Tibial artery (tissue), 4 donors: ENCODE measurements around the gene RHEB.
A peak's percentile ranks its signal among the peaks of the same experiment; 100 is the strongest.

Source experiments
- DNase-seq, 2 donors: peaks; one replicate each; pipeline ENCODE4 v3.0.0-alpha.2; 2019
- H3K27ac ChIP-seq, 2 donors: fragments of 200-600 bp; sonication (generic) in 1 of 2; 1 replicate in 1 of 2; 2 replicates in 1 of 2; pipeline ENCODE4 v1.5.1; 2018 to 2019; ENCODE audit warnings: mild to moderate bottlenecking in 1 of 2
- H3K27me3 ChIP-seq, 2 donors: fragments of 200-600 bp; sonication (generic) in 1 of 2; one replicate each; pipeline versions ENCODE4 v1.5.1 to v1.6.0; 2016 to 2019
- H3K36me3 ChIP-seq, 3 donors: fragments of 200-600 bp; sonication (generic) in 2 of 3; one replicate each; pipeline ENCODE4 v1.5.1; 2016 to 2019; ENCODE audit warnings: mild to moderate bottlenecking in 2 of 3
- H3K4me1 ChIP-seq, 4 donors: fragments of 200-600 bp; sonication (generic) in 2 of 4; 1 replicate in 3 of 4; 2 replicates in 1 of 4; pipeline ENCODE4 v1.5.1; 2016 to 2019
- H3K4me3 ChIP-seq, 2 donors: fragments of 200-600 bp; sonication (generic) in 1 of 2; 1 replicate in 1 of 2; 2 replicates in 1 of 2; pipeline ENCODE4 v1.5.1; 2018 to 2019; ENCODE audit warnings: mild to moderate bottlenecking in 2 of 2
- H3K9me3 ChIP-seq, 3 donors: fragments of 200-600 bp; sonication (generic) in 1 of 3; one replicate each; pipeline ENCODE4 v1.5.1; 2016 to 2019
- intact Hi-C: fragments of 100-400 bp; cut with DNase I; formaldehyde crosslinking; loops from one replicate; pipeline ENCODE4 v1.15.0; 2023; ENCODE audit warnings: low total_unique reads
- TF ChIP-seq, protein P1 (sequence below), 2 experiments: fragments of 200-600 bp in 1 of 2; fragments of 450-650 bp in 1 of 2; IDR thresholded peaks; one replicate each; pipeline ENCODE4 v1.5.1; 2017 to 2019; ENCODE audit warnings: antibody characterized with exemption in 2 of 2, mild to moderate bottlenecking in 1 of 2, moderate library complexity in 1 of 2

RHEB gene

DNA sequence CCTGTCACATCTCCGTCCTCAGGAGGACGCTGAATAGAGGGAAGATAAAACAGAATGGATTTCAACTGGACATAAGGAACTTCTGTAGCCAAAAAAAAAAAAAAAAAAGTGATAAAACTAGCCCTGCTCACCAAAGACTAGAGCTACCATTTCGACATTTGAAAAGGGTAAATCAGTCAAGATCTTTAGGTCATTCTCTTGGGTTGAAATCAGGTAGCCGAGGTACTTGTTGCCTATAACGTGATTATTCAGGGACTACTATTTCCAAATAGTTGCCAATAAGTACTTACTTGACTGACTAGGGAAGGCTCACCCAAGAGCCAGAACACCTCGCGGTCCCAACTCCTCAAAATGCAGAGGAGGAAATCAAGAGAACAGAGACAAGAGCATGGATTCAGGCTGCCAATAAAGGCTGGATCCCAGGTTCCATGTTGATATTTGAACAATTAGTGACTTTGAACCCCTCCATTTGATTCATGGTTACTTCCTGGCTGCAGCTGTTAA is 2.0 kb downstream of the RHEB start:
- no peaks in the 10 kb centered on the region for H3K9me3 ChIP-seq
- peak overlapping the region; percentile 84 to 92 for H3K4me3 ChIP-seq
- peaks cover 0 to 62% (median 28%) of the 10 kb centered on the region in 4 donors for H3K4me1 ChIP-seq
- H3K27ac ChIP-seq: peak overlapping the region; percentile 93 to 100
- intact Hi-C loops: no loop called here
- no peaks in the 10 kb centered on the region for H3K27me3 ChIP-seq
- no peak for DNase-seq
- H3K36me3 ChIP-seq: no peaks in the 10 kb centered on the region
- TF ChIP-seq, protein P1, sequence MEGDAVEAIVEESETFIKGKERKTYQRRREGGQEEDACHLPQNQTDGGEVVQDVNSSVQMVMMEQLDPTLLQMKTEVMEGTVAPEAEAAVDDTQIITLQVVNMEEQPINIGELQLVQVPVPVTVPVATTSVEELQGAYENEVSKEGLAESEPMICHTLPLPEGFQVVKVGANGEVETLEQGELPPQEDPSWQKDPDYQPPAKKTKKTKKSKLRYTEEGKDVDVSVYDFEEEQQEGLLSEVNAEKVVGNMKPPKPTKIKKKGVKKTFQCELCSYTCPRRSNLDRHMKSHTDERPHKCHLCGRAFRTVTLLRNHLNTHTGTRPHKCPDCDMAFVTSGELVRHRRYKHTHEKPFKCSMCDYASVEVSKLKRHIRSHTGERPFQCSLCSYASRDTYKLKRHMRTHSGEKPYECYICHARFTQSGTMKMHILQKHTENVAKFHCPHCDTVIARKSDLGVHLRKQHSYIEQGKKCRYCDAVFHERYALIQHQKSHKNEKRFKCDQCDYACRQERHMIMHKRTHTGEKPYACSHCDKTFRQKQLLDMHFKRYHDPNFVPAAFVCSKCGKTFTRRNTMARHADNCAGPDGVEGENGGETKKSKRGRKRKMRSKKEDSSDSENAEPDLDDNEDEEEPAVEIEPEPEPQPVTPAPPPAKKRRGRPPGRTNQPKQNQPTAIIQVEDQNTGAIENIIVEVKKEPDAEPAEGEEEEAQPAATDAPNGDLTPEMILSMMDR (IDR thresholded peaks at IDR 0.05): no peak

DNA sequence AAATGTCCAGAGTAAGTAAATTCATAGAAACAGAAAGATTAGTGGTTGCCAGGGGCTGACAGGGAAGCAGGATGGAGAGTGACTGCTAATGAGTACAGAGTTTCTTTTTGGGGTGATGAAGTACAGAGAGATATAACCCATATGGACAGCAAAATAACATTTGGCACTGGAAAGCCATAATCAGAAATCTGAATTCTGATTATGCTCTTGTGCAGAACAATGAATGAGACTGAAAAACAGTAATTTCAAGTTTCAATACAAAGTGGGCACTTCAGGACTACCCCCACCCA is 4.5 kb downstream of the RHEB start:
- peaks cover 0 to 78% (median 37%) of the 10 kb centered on the region in 4 donors for H3K4me1 ChIP-seq
- H3K27ac ChIP-seq: no peak overlapping the region
- no peaks in the 10 kb centered on the region for H3K27me3 ChIP-seq
- H3K36me3 ChIP-seq: no peaks in the 10 kb centered on the region
- TF ChIP-seq, protein P1 (IDR thresholded peaks at IDR 0.05): no peak
- intact Hi-C loops: no loop called here
- DNase-seq: no peak
- no peak overlapping the region for H3K4me3 ChIP-seq
- H3K9me3 ChIP-seq: no peaks in the 10 kb centered on the region

DNA sequence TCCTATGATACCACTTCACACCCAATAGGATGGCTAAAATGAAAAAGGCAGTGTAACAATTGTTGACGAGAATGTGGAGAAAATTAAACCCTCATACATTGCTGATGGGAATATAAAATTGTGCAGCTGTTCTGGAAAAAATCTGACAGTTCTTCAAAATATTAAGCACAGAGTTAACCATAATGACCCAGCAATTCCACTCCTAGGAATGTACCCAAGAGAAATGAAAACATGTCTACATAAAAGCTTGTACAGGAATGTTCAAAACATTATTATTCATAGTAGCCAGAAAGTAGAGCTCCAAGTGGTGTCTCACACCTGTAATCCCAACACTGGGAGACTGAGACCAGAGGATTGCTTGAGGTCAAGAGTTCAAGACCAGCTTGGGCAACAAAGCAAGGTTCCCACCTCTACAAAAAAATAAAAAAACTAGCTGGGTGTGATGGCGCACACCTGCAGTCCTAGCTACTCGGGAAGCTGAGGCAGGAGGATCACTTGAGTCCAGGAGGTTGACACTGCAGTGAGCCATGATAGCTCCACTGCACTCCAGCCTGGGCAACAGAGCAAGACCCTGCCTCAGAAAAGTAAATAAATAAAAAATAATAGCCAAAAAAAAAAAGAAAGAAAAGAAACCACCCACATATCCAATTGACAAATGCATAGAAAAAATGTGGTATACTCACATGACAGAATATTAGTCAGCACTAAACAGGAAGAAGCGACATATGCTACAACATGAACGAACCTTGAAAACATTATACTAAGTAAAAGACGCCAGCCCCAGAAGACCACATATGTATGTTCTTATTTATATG is 5.0 kb downstream of the RHEB start:
- no peak for DNase-seq
- TF ChIP-seq, protein P1 (IDR thresholded peaks at IDR 0.05): no peak
- intact Hi-C loops: no loop called here
- no peaks in the 10 kb centered on the region for H3K27me3 ChIP-seq
- no peaks in the 10 kb centered on the region for H3K36me3 ChIP-seq
- no peaks in the 10 kb centered on the region for H3K9me3 ChIP-seq
- peaks cover 0 to 83% (median 39%) of the 10 kb centered on the region in 4 donors for H3K4me1 ChIP-seq
- no peak overlapping the region for H3K27ac ChIP-seq
- H3K4me3 ChIP-seq: no peak overlapping the region

DNA sequence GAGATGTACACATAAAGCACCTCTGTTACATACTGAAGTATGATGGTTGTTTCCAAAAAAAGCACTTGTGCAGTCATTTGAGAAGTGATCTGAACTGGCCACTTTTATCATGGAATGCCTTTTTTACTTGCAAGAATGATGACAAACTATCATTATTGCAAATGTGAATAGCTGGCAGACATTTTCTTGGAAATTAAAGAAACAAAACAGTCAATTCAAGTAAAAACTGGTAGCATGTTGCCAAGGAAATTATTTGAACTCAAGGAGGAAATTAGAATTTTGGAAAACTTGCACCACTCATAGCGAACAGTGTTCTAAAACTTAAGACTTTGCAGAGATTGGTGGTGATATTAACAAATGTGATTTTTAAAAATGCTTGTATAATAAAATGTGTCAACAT is 6.6 kb downstream of the RHEB start:
- intact Hi-C loops: no loop called here
- TF ChIP-seq, protein P1 (IDR thresholded peaks at IDR 0.05): no peak
- H3K27ac ChIP-seq: no peak overlapping the region
- H3K27me3 ChIP-seq: no peaks in the 10 kb centered on the region
- H3K9me3 ChIP-seq: no peaks in the 10 kb centered on the region
- H3K36me3 ChIP-seq: no peaks in the 10 kb centered on the region
- no peak overlapping the region for H3K4me3 ChIP-seq
- no peak for DNase-seq
- peaks cover 0 to 98% (median 47%) of the 10 kb centered on the region in 4 donors for H3K4me1 ChIP-seq

DNA sequence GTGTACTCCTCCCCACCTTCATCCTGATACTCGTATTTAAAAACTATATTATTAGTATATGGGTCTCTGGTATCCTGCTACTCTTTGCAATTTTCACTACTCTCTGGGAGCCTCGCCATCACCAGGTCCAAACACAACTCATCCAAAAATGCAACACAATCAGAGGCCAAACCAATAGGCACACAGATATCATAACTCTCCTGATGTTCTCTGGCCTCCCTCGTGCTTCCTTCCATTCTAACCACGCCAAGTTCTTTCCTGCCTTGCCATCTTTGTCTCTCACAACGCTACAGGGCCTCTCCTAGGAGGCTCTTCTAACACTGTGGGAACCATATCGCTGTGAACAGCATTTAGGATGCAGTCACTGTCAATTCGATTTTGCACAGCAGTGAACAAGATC is 7.3 kb downstream of the RHEB start:
- intact Hi-C loops: no loop called here
- Histone ChIP-seq H3K27ac (no peak overlapping the region), H3K4me1 (peaks cover 0 to 98% (median 44%) of the 10 kb centered on the region in 4 donors), H3K9me3 (no peaks in the 10 kb centered on the region), H3K36me3 (no peaks in the 10 kb centered on the region), H3K4me3 (no peak overlapping the region), H3K27me3 (no peaks in the 10 kb centered on the region)
- no peak for DNase-seq
- TF ChIP-seq, protein P1 (IDR thresholded peaks at IDR 0.05): no peak
